Esophagus squamous epithelium (tissue), 4 donors: ENCODE results near the gene DNAH9.

ENCODE experiments used
- POLR2A ChIP-seq, 4 donors: fragments of 450-650 bp; IDR thresholded peaks; one replicate each; pipeline ENCODE4 v1.6.1; 2017; ENCODE audit warnings: antibody characterized with exemption in 4 of 4, mild to moderate bottlenecking in 4 of 4, moderate library complexity in 3 of 4
- TF ChIP-seq, protein P1 (sequence below), 6 experiments: fragments of 450-650 bp in 4 of 6; fragments of 200-600 bp in 2 of 6; sonication (generic) in 2 of 6; IDR thresholded peaks; one replicate each; pipeline ENCODE4 v1.5.1; 2016 to 2019; ENCODE audit warnings: antibody characterized with exemption in 6 of 6, mild to moderate bottlenecking in 4 of 6, moderate library complexity in 4 of 6

DNA sequence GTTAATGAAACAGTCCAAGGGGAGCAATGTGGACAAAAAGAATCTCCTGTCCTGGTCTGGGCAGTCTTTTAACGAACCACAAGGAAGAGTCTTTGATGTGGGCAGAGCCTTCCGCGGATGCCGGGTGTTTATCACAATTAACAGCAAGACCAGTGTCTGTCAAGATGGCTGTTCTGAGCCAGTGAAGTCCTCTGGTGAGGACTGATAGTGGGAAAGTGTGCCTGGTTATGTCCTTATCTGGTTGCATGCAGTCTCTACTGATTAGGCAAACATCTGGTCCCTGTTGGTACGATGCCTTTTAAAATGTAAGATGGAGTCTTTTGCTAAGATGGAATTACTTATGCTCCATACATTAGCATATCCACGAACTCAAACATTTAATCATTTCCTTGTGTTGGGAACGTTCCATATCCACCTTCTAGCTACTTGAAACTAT, 310.5 kb downstream of the DNAH9 start:
- no peak for TF ChIP-seq POLR2A (IDR thresholded peaks at IDR 0.05)
- TF ChIP-seq, protein P1, sequence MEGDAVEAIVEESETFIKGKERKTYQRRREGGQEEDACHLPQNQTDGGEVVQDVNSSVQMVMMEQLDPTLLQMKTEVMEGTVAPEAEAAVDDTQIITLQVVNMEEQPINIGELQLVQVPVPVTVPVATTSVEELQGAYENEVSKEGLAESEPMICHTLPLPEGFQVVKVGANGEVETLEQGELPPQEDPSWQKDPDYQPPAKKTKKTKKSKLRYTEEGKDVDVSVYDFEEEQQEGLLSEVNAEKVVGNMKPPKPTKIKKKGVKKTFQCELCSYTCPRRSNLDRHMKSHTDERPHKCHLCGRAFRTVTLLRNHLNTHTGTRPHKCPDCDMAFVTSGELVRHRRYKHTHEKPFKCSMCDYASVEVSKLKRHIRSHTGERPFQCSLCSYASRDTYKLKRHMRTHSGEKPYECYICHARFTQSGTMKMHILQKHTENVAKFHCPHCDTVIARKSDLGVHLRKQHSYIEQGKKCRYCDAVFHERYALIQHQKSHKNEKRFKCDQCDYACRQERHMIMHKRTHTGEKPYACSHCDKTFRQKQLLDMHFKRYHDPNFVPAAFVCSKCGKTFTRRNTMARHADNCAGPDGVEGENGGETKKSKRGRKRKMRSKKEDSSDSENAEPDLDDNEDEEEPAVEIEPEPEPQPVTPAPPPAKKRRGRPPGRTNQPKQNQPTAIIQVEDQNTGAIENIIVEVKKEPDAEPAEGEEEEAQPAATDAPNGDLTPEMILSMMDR (IDR thresholded peaks at IDR 0.05), result no peak
